ENCODE results near the gene VSIG2.

DNA sequence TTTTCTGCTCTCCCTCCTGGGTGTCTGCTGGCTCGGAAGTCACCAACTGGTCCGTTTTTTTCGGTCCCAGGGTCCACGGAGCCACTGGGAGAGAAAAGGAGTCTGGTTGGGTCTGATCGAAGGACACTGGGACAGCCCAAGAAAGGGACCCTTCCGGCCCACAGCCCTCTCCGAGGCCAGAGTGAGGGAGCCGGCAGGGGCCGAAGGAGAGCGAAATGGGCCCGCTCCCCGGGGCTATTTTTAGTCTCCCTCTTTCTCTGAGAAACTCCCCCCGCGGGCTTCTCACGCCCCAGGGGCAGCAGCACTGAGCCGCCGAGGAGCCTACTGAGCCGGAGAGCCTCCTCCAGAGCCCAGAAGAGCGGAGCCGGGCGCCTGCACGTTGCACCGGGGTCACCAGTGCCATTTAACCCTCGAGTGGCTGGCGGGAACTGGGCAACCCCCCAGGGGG, 8.2 kb upstream of the VSIG2 start:
- TF ChIP-seq SP1 (IDR thresholded peaks at IDR 0.05) (no peak), FOXA1 (IDR thresholded peaks at IDR 0.05) (no peak), ELF4 (IDR thresholded peaks at IDR 0.05) (no peak)
